ENCODE results near the gene CMSS1. TPM values are rescaled to one million over a fixed set of nuclear protein-coding genes. Genes with fewer than 3 reads are reported as not detected.

CMSS1 gene
- total RNA-seq, 1 donor from 2014 or later, result 56.3 TPM

GRCh38 chr3:100108464-100109079 is 290.9 kb downstream of the CMSS1 start:
- H3K27me3 ChIP-seq, result no peaks in the 10 kb centered on the region
- H3F3A ChIP-seq (ENCODE audit: low read depth), result no peaks in the 10 kb centered on the region
- no peaks in the 10 kb centered on the region for H3K4me1 ChIP-seq
- Mint-ChIP-seq H3K9me3 (no peaks in the 10 kb centered on the region), H3K4me3 (no peak overlapping the region), H3K27ac (no peak overlapping the region), H3K27me3 (ENCODE audit: insufficient read depth, low read depth) (no peaks in the 10 kb centered on the region), H3K36me3 (no peaks in the 10 kb centered on the region), H3K4me1 (no peaks in the 10 kb centered on the region)
- no peak for DNase-seq (ENCODE audit: low spot score)
- no peak for TF ChIP-seq EZH2phosphoT487 (IDR thresholded peaks at IDR 0.05)
- no peak for TF ChIP-seq CTCF (IDR thresholded peaks at IDR 0.05)
- no peak for TF ChIP-seq EZH2 (IDR thresholded peaks at IDR 0.05)
- no peak overlapping the region for H3K4me2 ChIP-seq
- no peak overlapping the region for H3K27ac ChIP-seq
- H2AFZ ChIP-seq (replicated peaks), result no peak overlapping the region
- no peaks in the 10 kb centered on the region for H3K79me2 ChIP-seq (ENCODE audit: low read depth)
- no peaks in the 10 kb centered on the region for H4K20me1 ChIP-seq (ENCODE audit: low read depth)
- no peak overlapping the region for H3K9ac ChIP-seq
- no peak overlapping the region for H3K4me3 ChIP-seq
- no peaks in the 10 kb centered on the region for H3K36me3 ChIP-seq
- H3K9me3 ChIP-seq (ENCODE audit: low read depth), result no peaks in the 10 kb centered on the region

- no peaks in the 10 kb centered on the region for H3K4me1 Mint-ChIP-seq
- no peak overlapping the region for H3K4me3 Mint-ChIP-seq
- Histone ChIP-seq H3K27me3 (no peaks in the 10 kb centered on the region), H3K4me2 (no peak overlapping the region), H3K36me3 (no peaks in the 10 kb centered on the region), H2AFZ (replicated peaks) (no peak overlapping the region), H3K79me2 (ENCODE audit: low read depth) (no peaks in the 10 kb centered on the region), H3K9me3 (ENCODE audit: low read depth) (no peaks in the 10 kb centered on the region), H4K20me1 (ENCODE audit: low read depth) (no peaks in the 10 kb centered on the region), H3F3A (ENCODE audit: low read depth) (no peaks in the 10 kb centered on the region), H3K4me1 (no peaks in the 10 kb centered on the region), H3K9ac (no peak overlapping the region), H3K27ac (no peak overlapping the region), H3K4me3 (no peak overlapping the region)
- no peaks in the 10 kb centered on the region for H3K27me3 Mint-ChIP-seq (ENCODE audit: insufficient read depth, low read depth)
- H3K27ac Mint-ChIP-seq, result no peak overlapping the region
- H3K9me3 Mint-ChIP-seq, result no peaks in the 10 kb centered on the region
- TF ChIP-seq EZH2 (IDR thresholded peaks at IDR 0.05) (no peak), EZH2phosphoT487 (IDR thresholded peaks at IDR 0.05) (no peak), CTCF (IDR thresholded peaks at IDR 0.05) (no peak)
- no peaks in the 10 kb centered on the region for H3K36me3 Mint-ChIP-seq
- DNase-seq (ENCODE audit: low spot score), result no peak
These were observed 292.5 kb downstream of the CMSS1 start for GRCh38 chr3:100110162-100110561.

- no peaks in the 10 kb centered on the region for H4K20me1 ChIP-seq (ENCODE audit: low read depth)
- TF ChIP-seq EZH2phosphoT487 (IDR thresholded peaks at IDR 0.05) (no peak), EZH2 (IDR thresholded peaks at IDR 0.05) (no peak), CTCF (IDR thresholded peaks at IDR 0.05) (no peak)
- H3K27ac Mint-ChIP-seq, result no peak overlapping the region
These were observed 294.1 kb downstream of the CMSS1 start for GRCh38 chr3:100111728-100112127.

More at GRCh38 chr3:100111728-100112127, 294.1 kb downstream of the CMSS1 start:
- no peaks in the 10 kb centered on the region for H3K36me3 Mint-ChIP-seq
- no peaks in the 10 kb centered on the region for H3K27me3 ChIP-seq
- no peak for DNase-seq (ENCODE audit: low spot score)
- no peaks in the 10 kb centered on the region for H3K9me3 ChIP-seq (ENCODE audit: low read depth)
- H3K4me1 Mint-ChIP-seq, result no peaks in the 10 kb centered on the region
- no peak overlapping the region for H2AFZ ChIP-seq (replicated peaks)
- no peak overlapping the region for H3K4me2 ChIP-seq
- H3K27ac ChIP-seq, result no peak overlapping the region
- H3K27me3 Mint-ChIP-seq (ENCODE audit: insufficient read depth, low read depth), result no peaks in the 10 kb centered on the region
- H3K36me3 ChIP-seq, result no peaks in the 10 kb centered on the region
- no peaks in the 10 kb centered on the region for H3K79me2 ChIP-seq (ENCODE audit: low read depth)
- no peak overlapping the region for H3K4me3 ChIP-seq
- no peak overlapping the region for H3K4me3 Mint-ChIP-seq
- H3K9me3 Mint-ChIP-seq, result no peaks in the 10 kb centered on the region
- no peaks in the 10 kb centered on the region for H3F3A ChIP-seq (ENCODE audit: low read depth)
- H3K9ac ChIP-seq, result no peak overlapping the region
- H3K4me1 ChIP-seq, result no peaks in the 10 kb centered on the region

Data from neural progenitor cell (in vitro differentiated cells).